Mucosa of descending colon (tissue), 3 donors: ENCODE measurements around the gene KCNC3. TPM values are rescaled to one million over a fixed set of nuclear protein-coding genes. Genes with fewer than 3 reads are reported as not detected.
A peak's percentile ranks its signal among the peaks of the same experiment; 100 is the strongest.

Experiments used
- ATAC-seq: fragments of 200-7000 bp; cut with Tn5 transposase; one replicate; pipeline ENCODE4 v1.9.1; 2020; ENCODE audit warnings: mild to moderate bottlenecking, moderate library complexity
- DNase-seq, 3 donors: peaks; one replicate each; pipeline ENCODE4 v3.0.0-alpha.2; 2020
- H3K36me3 ChIP-seq: fragments of 200-600 bp; one replicate; pipeline ENCODE4 v1.8.0; 2021; ENCODE audit warnings: low read depth, mild to moderate bottlenecking
- H3K4me1 ChIP-seq: fragments of 200-600 bp; one replicate; pipeline ENCODE4 v1.8.0; 2021; ENCODE audit warnings: low read depth, mild to moderate bottlenecking
- H3K4me3 ChIP-seq: fragments of 200-600 bp; one replicate; pipeline ENCODE4 v1.8.0; 2021; ENCODE audit warnings: mild to moderate bottlenecking
- H3K9me3 ChIP-seq: fragments of 200-600 bp; one replicate; pipeline ENCODE4 v1.8.0; 2021; ENCODE audit warnings: mild to moderate bottlenecking
- intact Hi-C, 2 donors: fragments of 100-400 bp; cut with DNase I in 1 of 2; cut with micrococcal nuclease in 1 of 2; formaldehyde crosslinking; loops; one replicate each; pipeline versions ENCODE4 v1.11.0 to v1.11.1; 2022; cut with DNase I, micrococcal nuclease
- total RNA-seq, 3 donors: library from RNA; stranded (reverse); fragmentation: NEBNext Ultra II Directional in 2 of 3; extraction: Animal tissue kit (Norgen Biotek cat#: 25700) in 2 of 3; gene quantifications; one replicate each; pipeline versions ENCODE4 v1.2.1 to v1.2.4, GENCODE V29; 2021 to 2023
- TF ChIP-seq, protein P1 (sequence below): fragments of 200-600 bp; IDR thresholded peaks from one replicate; pipeline ENCODE4 v1.8.0; 2022; ENCODE audit warnings: antibody characterized with exemption, mild to moderate bottlenecking
- donor health status: DM: no; HTN: no; CAD: no; lungs with moderate emphysema.
- donor health status: DM: no; HTN: no; CAD: no.
- donor health status: DM: no; HTN: yes; CAD: no.

Gene KCNC3
- total RNA-seq, 3 donors from 2014 or later = 0.49 to 1.5 (median 1.1) TPM

DNA sequence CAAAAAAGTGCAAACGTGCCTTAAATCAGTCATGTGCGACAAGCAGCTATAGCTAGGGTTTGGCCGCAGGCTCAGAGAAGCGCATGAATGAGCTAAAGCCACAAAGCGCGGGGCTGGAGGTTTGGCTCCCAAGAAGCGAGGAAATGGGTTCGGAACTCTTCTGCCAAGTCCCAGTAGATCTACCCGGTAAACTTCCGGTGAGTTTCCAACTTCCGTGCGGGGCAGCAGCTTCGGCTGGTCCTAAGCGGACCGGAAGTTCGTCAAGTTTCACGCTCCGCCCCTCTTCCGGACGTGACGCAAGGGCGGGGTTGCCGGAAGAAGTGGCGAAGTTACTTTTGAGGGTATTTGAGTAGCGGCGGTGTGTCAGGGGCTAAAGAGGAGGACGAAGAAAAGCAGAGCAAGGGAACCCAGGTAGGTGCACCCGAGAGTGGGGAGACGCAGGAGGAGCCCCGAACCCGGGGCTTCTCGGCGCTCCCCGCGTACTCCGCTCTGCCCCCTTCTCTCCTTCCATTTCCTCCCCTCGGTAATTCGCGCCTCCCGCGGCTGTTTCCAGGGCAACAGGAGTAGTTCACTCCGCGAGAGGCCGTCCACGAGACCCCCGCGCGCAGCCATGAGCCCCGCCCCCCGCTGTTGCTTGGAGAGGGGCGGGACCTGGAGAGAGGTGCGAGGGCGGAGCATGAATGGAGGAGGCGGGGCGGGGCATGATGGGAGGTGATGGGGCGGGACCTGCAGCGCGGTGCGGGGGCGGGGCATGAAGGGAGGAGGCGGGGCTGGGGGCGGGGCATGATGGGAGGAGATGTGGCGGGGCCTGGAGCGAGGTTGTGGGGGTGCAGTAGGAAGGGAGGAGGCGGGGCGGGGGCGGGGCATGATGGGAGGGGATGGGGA is 47.2 kb upstream of the KCNC3 start, which contains the start of gene NR1H2:
TSS of gene NR1H2 (plus strand) at position 292 of the 885 bp plus-strand sequence. CDS start 1,149 bp downstream, outside the sequence.
- Histone ChIP-seq H3K4me3 (peak within 1 kb of the TSS; percentile 94), H3K4me1 (no peaks in the 10 kb centered on the region), H3K36me3 (no peaks in the 10 kb centered on the region), H3K9me3 (no peaks in the 10 kb centered on the region)
- intact Hi-C loops = no loop called here
- DNase-seq (peak; percentile 96 to 98 (median 97)), ATAC-seq (peak; percentile 97)
- TF ChIP-seq, protein P1, sequence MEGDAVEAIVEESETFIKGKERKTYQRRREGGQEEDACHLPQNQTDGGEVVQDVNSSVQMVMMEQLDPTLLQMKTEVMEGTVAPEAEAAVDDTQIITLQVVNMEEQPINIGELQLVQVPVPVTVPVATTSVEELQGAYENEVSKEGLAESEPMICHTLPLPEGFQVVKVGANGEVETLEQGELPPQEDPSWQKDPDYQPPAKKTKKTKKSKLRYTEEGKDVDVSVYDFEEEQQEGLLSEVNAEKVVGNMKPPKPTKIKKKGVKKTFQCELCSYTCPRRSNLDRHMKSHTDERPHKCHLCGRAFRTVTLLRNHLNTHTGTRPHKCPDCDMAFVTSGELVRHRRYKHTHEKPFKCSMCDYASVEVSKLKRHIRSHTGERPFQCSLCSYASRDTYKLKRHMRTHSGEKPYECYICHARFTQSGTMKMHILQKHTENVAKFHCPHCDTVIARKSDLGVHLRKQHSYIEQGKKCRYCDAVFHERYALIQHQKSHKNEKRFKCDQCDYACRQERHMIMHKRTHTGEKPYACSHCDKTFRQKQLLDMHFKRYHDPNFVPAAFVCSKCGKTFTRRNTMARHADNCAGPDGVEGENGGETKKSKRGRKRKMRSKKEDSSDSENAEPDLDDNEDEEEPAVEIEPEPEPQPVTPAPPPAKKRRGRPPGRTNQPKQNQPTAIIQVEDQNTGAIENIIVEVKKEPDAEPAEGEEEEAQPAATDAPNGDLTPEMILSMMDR = no peak

DNA sequence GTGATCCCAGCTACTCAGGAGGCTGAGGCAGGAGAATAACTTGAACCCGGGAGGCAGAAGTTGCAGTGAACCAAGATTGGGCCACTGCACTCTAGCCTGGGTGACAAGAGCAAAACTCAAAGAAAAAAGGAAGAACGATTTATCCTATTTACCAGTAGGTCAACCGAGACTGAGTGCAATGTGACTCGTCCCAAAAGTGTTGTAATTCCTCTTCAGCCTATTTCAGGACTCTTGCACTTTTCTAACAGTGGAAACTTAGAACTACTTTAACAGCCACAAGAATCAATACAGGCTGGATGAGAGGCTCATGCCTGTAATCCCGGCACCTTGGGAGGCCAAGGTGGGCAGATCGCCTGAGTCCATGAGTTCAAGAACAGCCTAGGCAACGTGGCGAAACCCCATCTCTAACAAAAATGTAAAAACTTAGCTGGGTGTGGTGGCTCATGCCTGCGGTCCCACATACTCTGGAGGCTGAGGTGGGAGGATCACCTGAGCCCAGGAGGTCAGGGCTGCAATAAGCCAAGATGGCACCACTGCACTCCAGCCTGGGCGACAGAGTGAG is 42.8 kb upstream of the KCNC3 start:
- intact Hi-C loops = no loop called here
- Histone ChIP-seq H3K4me1 (no peaks in the 10 kb centered on the region), H3K4me3 (no peak overlapping the region), H3K9me3 (no peaks in the 10 kb centered on the region), H3K36me3 (no peaks in the 10 kb centered on the region)
- TF ChIP-seq, protein P1 = no peak
- ATAC-seq (no peak), DNase-seq (no peak)

DNA sequence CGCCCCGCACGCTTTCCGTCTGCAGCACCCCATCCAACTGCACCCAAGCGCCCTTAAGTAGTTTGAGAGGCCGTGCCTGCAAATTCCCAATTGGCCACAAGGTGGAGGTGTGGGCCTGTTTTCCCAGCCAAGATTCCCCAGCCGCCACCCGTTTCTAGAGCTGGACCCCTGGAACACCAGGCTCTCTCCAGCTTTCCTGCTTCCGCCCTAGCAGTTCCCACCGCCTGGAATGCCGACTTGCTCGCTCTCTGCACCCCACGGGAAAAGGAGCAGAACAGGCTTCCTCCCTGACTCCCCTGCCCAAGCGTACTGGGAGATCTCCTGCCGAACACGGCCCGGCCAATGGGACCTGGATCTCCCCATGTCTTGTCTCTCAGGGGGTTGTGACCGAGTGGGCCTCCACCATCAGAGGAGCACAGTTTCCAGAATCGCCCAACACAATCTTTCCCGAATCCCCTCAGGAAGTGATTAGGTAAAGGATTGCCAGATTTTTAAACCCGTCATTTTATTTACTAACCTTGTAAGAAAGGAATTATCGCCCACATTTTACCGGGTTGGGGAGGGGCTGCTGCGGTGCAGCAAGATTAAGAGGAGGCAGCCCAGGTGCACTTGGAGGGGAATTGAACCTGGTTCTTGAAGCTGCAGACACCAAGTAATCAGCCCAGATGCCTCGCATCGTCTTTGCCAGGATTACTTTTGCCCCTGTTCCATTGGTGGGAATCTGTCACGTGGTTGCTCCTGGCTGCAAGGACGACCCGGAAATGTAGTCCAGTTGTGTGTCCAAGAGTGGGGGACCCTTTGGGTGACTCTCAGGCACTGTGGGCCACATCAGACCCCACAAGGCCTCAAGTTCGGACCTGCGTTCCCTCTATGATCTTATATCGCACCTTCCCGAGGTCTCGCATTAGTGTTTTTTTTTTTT is 39.7 kb upstream of the KCNC3 start:
- peak overlapping the region; percentile 28 for H3K4me3 ChIP-seq

DNA sequence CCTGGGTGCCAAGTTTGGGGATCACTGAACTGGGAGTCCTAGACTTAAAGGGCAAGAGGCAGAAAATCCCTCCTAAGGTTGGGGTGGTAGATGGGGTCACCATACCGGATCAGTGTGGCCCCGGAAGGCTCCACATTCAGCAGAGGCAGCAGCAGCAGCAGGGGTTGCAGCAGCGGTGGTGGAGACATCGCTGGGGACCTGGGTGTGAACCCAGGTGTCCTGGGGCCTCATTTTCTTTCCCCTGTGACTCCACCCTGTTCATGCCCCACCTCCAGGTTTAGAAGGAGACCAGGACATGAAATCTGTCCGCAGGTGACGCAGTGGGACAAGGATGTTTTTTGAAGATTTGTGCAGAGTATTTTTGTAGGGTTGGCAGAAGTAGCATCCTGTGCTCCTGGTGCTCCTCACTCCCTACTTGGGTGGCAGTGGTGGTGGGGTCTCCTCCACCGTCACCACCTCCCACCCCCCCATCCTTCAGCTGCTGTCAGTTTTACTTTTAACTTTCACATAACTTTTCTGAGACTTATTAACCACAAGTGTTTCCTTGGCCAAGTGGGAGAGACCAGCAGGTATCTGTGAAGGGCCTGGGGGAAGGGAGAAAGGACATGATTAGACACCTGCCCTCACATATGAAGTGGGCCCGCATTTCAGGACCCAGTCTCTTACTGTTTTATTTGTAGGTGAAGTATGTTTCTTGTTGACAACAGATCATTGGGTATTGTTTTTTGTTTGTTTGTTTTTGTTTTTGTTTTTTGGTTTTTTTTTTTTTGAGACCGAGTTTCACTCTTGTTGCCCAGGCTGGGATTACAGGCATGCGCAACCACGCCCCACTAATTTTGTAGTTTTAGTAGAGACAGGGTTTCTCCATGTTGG is 36.5 kb upstream of the KCNC3 start, which contains the start of gene NAPSA:
TSS of gene NAPSA (minus strand) at position 206 of the 873 bp plus-strand sequence. CDS start at position 188, 18 bp downstream.
- intact Hi-C loops = loop anchor here (5.0 to 10.0 kb wide), 3 partner anchors 49 to 99 kb away; partner anchors contain the start of gene SPIB (in 1 of the 2)
- TF ChIP-seq, protein P1 = no peak
- ATAC-seq (no peak), DNase-seq (no peak)
- Histone ChIP-seq H3K9me3 (no peaks in the 10 kb centered on the region), H3K36me3 (no peaks in the 10 kb centered on the region), H3K4me1 (no peaks in the 10 kb centered on the region), H3K4me3 (no peak within 1 kb of the TSS)

More for the DNA sequence above, 39.7 kb upstream of the KCNC3 start:
- DNase-seq (peak; percentile 80 to 93 (median 92)), ATAC-seq (peak; percentile 96)
- Histone ChIP-seq H3K36me3 (no peaks in the 10 kb centered on the region), H3K9me3 (no peaks in the 10 kb centered on the region), H3K4me1 (no peaks in the 10 kb centered on the region)
- intact Hi-C loops = loop anchor here (5.0 to 10.0 kb wide), 3 partner anchors 46 to 96 kb away; partner anchors contain the start of gene SPIB (in 1 of the 2)
- TF ChIP-seq, protein P1 = peak; percentile 77
